ENCODE data around the gene CACNB2. TPM values are rescaled to one million over a fixed set of nuclear protein-coding genes. Genes with fewer than 3 reads are reported as not detected.

CACNB2 gene
- total RNA-seq, 1 experiment from 2014 or later, result not detected

DNA sequence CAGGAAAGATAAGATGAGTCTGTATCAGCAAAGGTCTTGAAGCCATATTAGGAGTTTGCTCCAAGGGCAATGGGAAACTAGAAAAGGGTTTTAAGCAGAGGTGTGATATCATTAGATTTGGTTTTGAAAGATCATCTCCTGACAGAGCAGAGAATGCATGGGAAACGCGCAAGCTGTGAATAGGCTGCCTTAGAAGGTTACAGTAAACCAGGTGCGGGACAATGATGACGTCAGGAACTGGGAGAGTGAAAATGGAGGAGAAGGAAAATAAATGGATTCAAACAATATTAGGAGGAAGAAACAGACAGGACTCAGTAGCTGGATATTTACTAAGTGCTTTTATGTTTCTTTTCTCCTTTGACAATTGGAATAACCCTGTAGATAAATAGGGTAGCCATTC is 50.6 kb downstream of the CACNB2 start:
- TF ChIP-seq, protein P1, sequence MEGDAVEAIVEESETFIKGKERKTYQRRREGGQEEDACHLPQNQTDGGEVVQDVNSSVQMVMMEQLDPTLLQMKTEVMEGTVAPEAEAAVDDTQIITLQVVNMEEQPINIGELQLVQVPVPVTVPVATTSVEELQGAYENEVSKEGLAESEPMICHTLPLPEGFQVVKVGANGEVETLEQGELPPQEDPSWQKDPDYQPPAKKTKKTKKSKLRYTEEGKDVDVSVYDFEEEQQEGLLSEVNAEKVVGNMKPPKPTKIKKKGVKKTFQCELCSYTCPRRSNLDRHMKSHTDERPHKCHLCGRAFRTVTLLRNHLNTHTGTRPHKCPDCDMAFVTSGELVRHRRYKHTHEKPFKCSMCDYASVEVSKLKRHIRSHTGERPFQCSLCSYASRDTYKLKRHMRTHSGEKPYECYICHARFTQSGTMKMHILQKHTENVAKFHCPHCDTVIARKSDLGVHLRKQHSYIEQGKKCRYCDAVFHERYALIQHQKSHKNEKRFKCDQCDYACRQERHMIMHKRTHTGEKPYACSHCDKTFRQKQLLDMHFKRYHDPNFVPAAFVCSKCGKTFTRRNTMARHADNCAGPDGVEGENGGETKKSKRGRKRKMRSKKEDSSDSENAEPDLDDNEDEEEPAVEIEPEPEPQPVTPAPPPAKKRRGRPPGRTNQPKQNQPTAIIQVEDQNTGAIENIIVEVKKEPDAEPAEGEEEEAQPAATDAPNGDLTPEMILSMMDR (IDR thresholded peaks at IDR 0.05; ENCODE audit: unreplicated experiment), result no peak
- CTCF ChIA-PET, result no interaction called here
- no peaks in the 10 kb centered on the region for H3K36me3 Mint-ChIP-seq (ENCODE audit: insufficient read depth, unreplicated experiment)

DNA sequence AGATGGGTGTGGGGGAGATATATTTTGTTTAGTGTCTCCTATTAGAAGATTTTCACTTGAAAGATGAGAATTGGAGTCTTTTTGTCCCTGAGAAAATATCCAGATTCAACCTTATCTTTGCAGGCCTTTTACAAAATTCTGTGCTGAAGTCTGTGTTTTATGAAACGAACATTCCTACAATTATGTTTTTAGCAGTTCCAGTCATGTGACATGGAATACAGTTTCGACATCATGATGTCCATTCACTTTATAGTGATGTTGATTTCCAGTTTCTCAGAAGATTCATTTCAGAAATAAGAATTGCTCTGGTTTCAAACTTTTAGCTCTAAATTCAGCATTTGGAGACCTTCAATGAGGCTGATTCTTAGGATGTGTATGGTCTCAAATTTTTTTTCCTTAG is 54.4 kb downstream of the CACNB2 start:
- Mint-ChIP-seq H3K9me3 (ENCODE audit: low read depth, unreplicated experiment) (peaks cover 2% of the 10 kb centered on the region), H3K27me3 (ENCODE audit: unreplicated experiment) (no peaks in the 10 kb centered on the region), H3K4me3 (ENCODE audit: low read depth, unreplicated experiment) (no peak overlapping the region), H3K36me3 (ENCODE audit: insufficient read depth, unreplicated experiment) (no peaks in the 10 kb centered on the region), H3K27ac (ENCODE audit: unreplicated experiment) (no peak overlapping the region), H3K4me1 (ENCODE audit: low read depth, unreplicated experiment) (no peaks in the 10 kb centered on the region)
- CTCF ChIA-PET, result interaction anchor here (0.6 kb wide), 1 partner anchor 514 kb away, joined by 3 read pairs; no protein-coding TSS in a partner anchor
- TF ChIP-seq, protein P1 (IDR thresholded peaks at IDR 0.05; ENCODE audit: unreplicated experiment), result no peak
- BruUV-seq (replicated peaks), result no TSS peak
- intact Hi-C loops (cut with micrococcal nuclease; ENCODE audit: unreplicated experiment), result no loop called here
- no peak for DNase-seq

More for the DNA sequence above, 50.6 kb downstream of the CACNB2 start:
- Mint-ChIP-seq H3K4me3 (ENCODE audit: low read depth, unreplicated experiment) (no peak overlapping the region), H3K27ac (ENCODE audit: unreplicated experiment) (no peak overlapping the region), H3K9me3 (ENCODE audit: low read depth, unreplicated experiment) (peaks cover 4% of the 10 kb centered on the region), H3K27me3 (ENCODE audit: unreplicated experiment) (no peaks in the 10 kb centered on the region), H3K4me1 (ENCODE audit: low read depth, unreplicated experiment) (no peaks in the 10 kb centered on the region)
- intact Hi-C loops (cut with micrococcal nuclease; ENCODE audit: unreplicated experiment), result no loop called here
- no TSS peak for BruUV-seq (replicated peaks)
- no peak for DNase-seq

DNA sequence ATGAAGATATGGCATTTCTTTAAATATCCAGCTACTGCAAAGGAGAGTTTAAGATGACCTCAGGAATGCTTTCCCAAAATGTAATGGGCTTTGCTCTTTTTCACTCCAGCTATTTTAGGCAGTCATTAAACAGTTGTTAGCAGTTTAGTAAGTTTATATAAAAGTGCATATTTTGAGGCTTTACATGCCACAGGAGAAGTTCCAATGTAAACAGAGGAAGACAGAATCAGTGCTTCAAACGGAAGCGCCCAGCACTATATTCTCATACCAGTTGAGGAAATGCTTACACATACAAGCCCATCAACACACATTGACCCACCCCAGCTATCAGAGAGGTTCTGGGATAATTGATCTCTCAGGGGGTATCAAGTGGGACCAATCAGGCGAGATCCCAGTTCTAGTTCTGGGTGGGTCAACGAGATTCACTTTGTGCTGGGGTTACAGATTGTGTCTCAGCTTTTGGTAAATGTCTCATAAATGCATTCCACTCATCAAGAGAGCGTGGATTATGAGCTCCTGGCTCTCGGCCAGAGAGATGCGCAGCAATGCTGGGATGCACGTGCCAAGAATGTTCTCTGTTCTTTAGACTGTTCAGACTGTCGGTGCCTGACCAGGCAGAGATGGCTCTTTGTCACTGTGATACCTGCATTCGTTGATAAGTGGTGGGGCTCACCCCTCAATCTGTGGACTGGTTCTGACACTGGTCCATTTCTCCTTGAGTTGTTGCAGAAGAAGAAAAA is 55.0 kb downstream of the CACNB2 start:
- Mint-ChIP-seq H3K36me3 (ENCODE audit: insufficient read depth, unreplicated experiment) (no peaks in the 10 kb centered on the region), H3K4me3 (ENCODE audit: low read depth, unreplicated experiment) (no peak overlapping the region), H3K4me1 (ENCODE audit: low read depth, unreplicated experiment) (no peaks in the 10 kb centered on the region), H3K9me3 (ENCODE audit: low read depth, unreplicated experiment) (peaks cover 2% of the 10 kb centered on the region), H3K27ac (ENCODE audit: unreplicated experiment) (no peak overlapping the region), H3K27me3 (ENCODE audit: unreplicated experiment) (no peaks in the 10 kb centered on the region)
- DNase-seq, result no peak
- BruUV-seq (replicated peaks), result no TSS peak
- TF ChIP-seq, protein P1 (IDR thresholded peaks at IDR 0.05; ENCODE audit: unreplicated experiment), result no peak
- CTCF ChIA-PET, result interaction anchor here (0.6 kb wide), 1 partner anchor 515 kb away, joined by 3 read pairs; no protein-coding TSS in a partner anchor
- intact Hi-C loops (cut with micrococcal nuclease; ENCODE audit: unreplicated experiment), result no loop called here

DNA sequence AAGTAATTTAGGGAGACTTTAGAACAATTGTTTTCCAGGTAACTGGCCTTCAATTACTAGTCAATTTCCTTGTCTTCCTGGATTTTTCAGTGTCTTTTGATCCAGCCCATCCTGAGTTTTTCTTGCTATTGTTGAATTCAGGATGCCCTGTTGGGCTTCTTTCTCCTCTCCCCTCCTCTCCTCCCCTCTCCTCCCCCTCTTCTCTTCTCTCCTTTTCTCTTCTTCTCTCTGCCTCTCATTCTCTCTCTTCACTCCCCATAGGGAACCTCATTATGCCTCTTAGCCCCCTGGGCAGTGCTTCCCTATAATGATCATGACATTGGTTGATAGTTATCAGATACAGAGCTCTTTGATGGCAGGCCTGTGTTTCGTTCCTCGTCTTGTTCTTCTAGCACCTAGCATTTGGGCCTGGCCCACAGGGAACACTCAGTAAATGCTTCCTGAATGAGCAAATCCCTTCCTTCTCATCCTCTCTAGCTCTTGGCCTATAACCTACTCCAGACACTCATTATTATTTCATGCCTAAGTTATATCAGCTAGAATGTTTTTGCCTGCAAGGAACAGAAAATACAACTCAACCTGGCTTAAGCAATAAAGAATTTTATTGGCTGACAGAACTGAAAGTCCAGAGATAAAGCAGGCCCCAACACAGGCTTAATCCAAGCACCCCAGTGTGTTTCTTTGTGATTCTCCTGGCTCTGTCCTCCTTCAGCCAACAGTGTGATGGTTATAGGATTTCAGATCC is 56.8 kb downstream of the CACNB2 start:
- TF ChIP-seq, protein P1 (IDR thresholded peaks at IDR 0.05; ENCODE audit: unreplicated experiment), result no peak
- H3K27ac Mint-ChIP-seq (ENCODE audit: unreplicated experiment), result no peak overlapping the region
- H3K4me1 Mint-ChIP-seq (ENCODE audit: low read depth, unreplicated experiment), result no peaks in the 10 kb centered on the region
- CTCF ChIA-PET, result no interaction called here
- DNase-seq, result no peak
- no peaks in the 10 kb centered on the region for H3K27me3 Mint-ChIP-seq (ENCODE audit: unreplicated experiment)
- H3K36me3 Mint-ChIP-seq (ENCODE audit: insufficient read depth, unreplicated experiment), result no peaks in the 10 kb centered on the region
- intact Hi-C loops (cut with micrococcal nuclease; ENCODE audit: unreplicated experiment), result no loop called here
- peaks cover 2% of the 10 kb centered on the region for H3K9me3 Mint-ChIP-seq (ENCODE audit: low read depth, unreplicated experiment)
- H3K4me3 Mint-ChIP-seq (ENCODE audit: low read depth, unreplicated experiment), result no peak overlapping the region
- BruUV-seq (replicated peaks), result no TSS peak

Measured in Calu3 (cell line).